Lung (tissue), 12 donors: ENCODE data around the gene CDKN1A. TPM values are rescaled to one million over a fixed set of nuclear protein-coding genes. Genes with fewer than 3 reads are reported as not detected.

Source experiments
- ATAC-seq: fragments of 200-7000 bp; cut with Tn5 transposase; one replicate; pipeline ENCODE4 v1.9.1; 2020; ENCODE audit warnings: moderate number of reproducible peaks; ENCODE audit not compliant: insufficient read depth, low FRiP score
- DNase-seq, 3 donors: peaks; one replicate each; pipeline ENCODE4 v3.0.0-alpha.2; 2013 to 2017
- H3K27ac ChIP-seq, 2 donors: one replicate each; pipeline ENCODE4 v1.5.1; 2013; ENCODE audit warnings: mild to moderate bottlenecking in 2 of 2, moderate library complexity in 2 of 2, control low read depth in 1 of 2, inconsistent platforms in 1 of 2, low read depth in 1 of 2, low read length in 1 of 2
- H3K27me3 ChIP-seq, 3 donors: one replicate each; pipeline ENCODE4 v1.5.1; 2013; ENCODE audit warnings: low read length in 2 of 3; ENCODE audit not compliant: control insufficient read depth in 3 of 3, insufficient read depth in 3 of 3
- H3K36me3 ChIP-seq, 4 donors: one replicate each; pipeline ENCODE4 v1.5.1; 2013; ENCODE audit warnings: low read length in 4 of 4, mild to moderate bottlenecking in 1 of 4, moderate library complexity in 1 of 4; ENCODE audit not compliant: control insufficient read depth in 4 of 4, insufficient read depth in 4 of 4
- H3K4me1 ChIP-seq, 5 donors: one replicate each; pipeline ENCODE4 v1.5.1; 2013; ENCODE audit warnings: low read length in 5 of 5, mild to moderate bottlenecking in 2 of 5, moderate library complexity in 1 of 5; ENCODE audit not compliant: control insufficient read depth in 5 of 5, insufficient read depth in 5 of 5
- H3K4me3 ChIP-seq: one replicate; pipeline ENCODE4 v1.5.1; 2013; ENCODE audit warnings: mild to moderate bottlenecking, control low read depth, moderate library complexity
- H3K9ac ChIP-seq, 2 donors: one replicate each; pipeline ENCODE4 v1.5.1; 2013; ENCODE audit warnings: low read length in 2 of 2, control low read depth in 1 of 2; ENCODE audit not compliant: insufficient read depth in 1 of 2
- H3K9me3 ChIP-seq, 4 donors: one replicate each; pipeline ENCODE4 v1.5.1; 2013; ENCODE audit warnings: low read length in 3 of 4, mild to moderate bottlenecking in 1 of 4, moderate library complexity in 1 of 4; ENCODE audit not compliant: control insufficient read depth in 4 of 4, insufficient read depth in 3 of 4
- CTCF ChIP-seq: IDR thresholded peaks from 2 replicates; pipeline ENCODE4 v1.5.1; 2012; ENCODE audit warnings: mild to moderate bottlenecking; ENCODE audit errors: control extremely low read depth, extremely low read depth
- whole genome bisulfite sequencing, 2 donors: extraction: QIAGEN DNeasy Blood & Tissue Kit; methylation state at CpG; one replicate each; pipeline ENCODE4 v1.1.7; 2013; 5-methylcytosine and 5-hydroxymethylcytosine counted together
- polyA plus RNA-seq, 2 donors: library from polyadenylated mRNA; stranded (reverse); fragments of 200-250 nt; gene quantifications; one replicate each; pipeline ENCODE4 v1.2.1, GENCODE V29; 2013
- total RNA-seq, 2 donors: library from RNA; depleted of rRNA in 1 of 2; stranded (reverse); fragments of >200 nt in 1 of 2; gene quantifications; one replicate each; pipeline ENCODE4 v1.2.1, GENCODE V29; 2014 to 2021
- donor health status: control.
- donor health status: control.
- donor health status: Bipolar disorder and iron deficiency.
- donor health status: healthy.
- donor health status: DM: yes; HTN: yes; CAD: no.

The CDKN1A gene
- total and polyA plus RNA-seq, 4 donors: 35.3 to 183 (median 66.2) TPM

- ATAC-seq (peak; percentile 53), DNase-seq (peak in 1 of 3 donors; percentile 1)
- no peak overlapping the region for H3K27ac ChIP-seq
- H3K9me3 ChIP-seq: no peaks in the 10 kb centered on the region
- no peak for TF ChIP-seq CTCF
- no peak overlapping the region for H3K4me3 ChIP-seq
- no peak overlapping the region for H3K9ac ChIP-seq
- peaks cover 0 to 3% (median 0%) of the 10 kb centered on the region in 5 donors for H3K4me1 ChIP-seq
- H3K27me3 ChIP-seq: no peaks in the 10 kb centered on the region
- 92% methylated on average over 7 of the region's 7 CpGs for WGBS, 2 donors
- H3K36me3 ChIP-seq: peaks cover 0 to under 1% (median 0%) of the 10 kb centered on the region in 4 donors
Observed at GRCh38 chr6:36727505-36728021, 49.0 kb downstream of the CDKN1A start.

- Histone ChIP-seq H3K36me3 (peaks cover 0 to 2% (median 0%) of the 10 kb centered on the region in 4 donors), H3K9ac (no peak overlapping the region), H3K9me3 (no peaks in the 10 kb centered on the region), H3K4me1 (peaks cover 0 to 3% (median 0%) of the 10 kb centered on the region in 5 donors), H3K4me3 (no peak overlapping the region), H3K27ac (no peak overlapping the region), H3K27me3 (no peaks in the 10 kb centered on the region)
- 87 to 91% methylated on average over 10 to 11 of the region's 11 CpGs for WGBS, 2 donors
- no peak for TF ChIP-seq CTCF
- DNase-seq (no peak), ATAC-seq (no peak)
Observed at GRCh38 chr6:36728289-36729160, 50.0 kb downstream of the CDKN1A start.

GRCh38 chr6:36729161-36729524 is 50.6 kb downstream of the CDKN1A start:
- no peak overlapping the region for H3K9ac ChIP-seq
- TF ChIP-seq CTCF: no peak
- 37 to 43% methylated on average over 3 of the region's 3 CpGs for WGBS, 2 donors

More at GRCh38 chr6:36729161-36729524, 50.6 kb downstream of the CDKN1A start:
- H3K36me3 ChIP-seq: peaks cover 0 to 2% (median 0%) of the 10 kb centered on the region in 4 donors
- no peak for ATAC-seq
- peaks cover 0 to 3% (median 0%) of the 10 kb centered on the region in 5 donors for H3K4me1 ChIP-seq
- no peaks in the 10 kb centered on the region for H3K27me3 ChIP-seq
- H3K9me3 ChIP-seq: no peaks in the 10 kb centered on the region
- no peak overlapping the region for H3K4me3 ChIP-seq
- H3K27ac ChIP-seq: no peak overlapping the region
- DNase-seq: peak in 1 of 3 donors; percentile 6
